ENCODE data around the gene KAZN.

GRCh38 chr1:14597343-14598006 is 1.0 kb upstream of the KAZN start:
- TF ChIP-seq CTCF (IDR thresholded peaks at IDR 0.05) (no peak), RNF2 (IDR thresholded peaks at IDR 0.05; ENCODE audit: borderline replicate concordance, low read depth) (no peak), EP300 (IDR thresholded peaks at IDR 0.05) (no peak)

Measured in A549 (cell line).